Stimulated activated CD8-positive, alpha-beta memory T cell treated with anti-CD3 and anti-CD28 coated beads, Interleukin-4, amount 100 ng/mL, for 48 hours (primary cell): ENCODE measurements around the gene HMHB1.
"Not testable (repeated sequence)": the region's sequence is repeated elsewhere in the genome, so short reads cannot be mapped to it uniquely, and the experiment has no call there.

Experiments used
- DNase-seq: peaks from one replicate; pipeline ENCODE4 v3.0.0-alpha.2; 2020

Gene HMHB1

DNA sequence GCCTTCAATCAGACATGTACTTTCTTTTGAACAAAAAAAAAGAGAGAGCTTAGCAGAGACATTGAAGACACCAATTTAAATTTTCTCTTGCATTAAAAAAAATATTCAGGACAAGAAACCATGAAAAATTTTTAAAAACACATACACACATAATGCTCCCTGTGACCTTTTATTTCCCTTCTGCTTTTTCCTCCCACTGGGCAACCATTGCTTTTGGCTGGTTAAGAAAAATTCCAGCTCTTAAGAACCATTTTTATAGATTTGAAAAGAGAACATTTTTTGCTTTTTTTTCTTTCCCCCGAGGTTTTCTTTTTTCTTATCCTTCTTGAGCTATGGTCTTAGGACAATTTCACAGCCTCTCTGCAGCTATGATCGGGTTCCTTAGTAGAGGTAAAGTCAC is 6.1 kb upstream of the HMHB1 start:
- no peak for DNase-seq

DNA sequence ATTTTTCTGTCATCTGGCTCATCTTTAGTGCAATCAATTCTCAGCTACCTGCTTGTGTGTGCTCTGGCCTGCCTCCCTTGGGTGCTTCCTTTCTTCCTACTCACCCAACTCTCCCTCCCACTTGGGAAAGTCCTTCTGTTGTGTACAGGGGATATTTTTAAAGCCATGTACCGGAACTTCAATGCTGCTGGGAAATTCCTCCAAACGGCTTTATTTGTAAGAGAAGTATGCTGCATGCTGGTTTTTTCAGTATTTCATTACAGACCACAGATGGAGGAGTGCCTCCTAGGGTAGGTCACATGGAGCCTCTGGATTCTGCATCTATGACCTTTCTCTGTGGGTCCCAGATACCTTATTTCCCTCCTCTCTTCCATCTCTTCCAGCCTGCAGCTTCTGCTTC is 5.4 kb upstream of the HMHB1 start:
- DNase-seq = no peak

DNA sequence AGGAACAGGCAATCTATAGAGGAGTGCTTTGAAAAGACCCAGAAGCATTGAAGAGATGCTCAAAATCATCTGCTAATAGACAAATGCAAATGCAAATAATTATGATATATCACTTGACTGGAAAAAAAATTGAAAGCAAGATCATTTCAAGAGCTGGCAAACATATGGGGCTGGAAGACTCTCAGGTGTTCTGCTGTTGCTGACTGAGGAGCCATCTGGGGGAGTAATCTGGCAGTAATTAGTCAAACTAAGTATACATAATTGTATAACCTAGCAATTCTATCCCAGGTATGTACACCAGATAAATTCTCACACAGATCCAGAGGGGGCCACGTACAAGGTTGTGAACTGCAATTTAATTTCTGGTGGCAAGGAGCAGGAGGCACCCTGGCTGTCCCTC is 4.6 kb upstream of the HMHB1 start:
- no peak for DNase-seq

DNA sequence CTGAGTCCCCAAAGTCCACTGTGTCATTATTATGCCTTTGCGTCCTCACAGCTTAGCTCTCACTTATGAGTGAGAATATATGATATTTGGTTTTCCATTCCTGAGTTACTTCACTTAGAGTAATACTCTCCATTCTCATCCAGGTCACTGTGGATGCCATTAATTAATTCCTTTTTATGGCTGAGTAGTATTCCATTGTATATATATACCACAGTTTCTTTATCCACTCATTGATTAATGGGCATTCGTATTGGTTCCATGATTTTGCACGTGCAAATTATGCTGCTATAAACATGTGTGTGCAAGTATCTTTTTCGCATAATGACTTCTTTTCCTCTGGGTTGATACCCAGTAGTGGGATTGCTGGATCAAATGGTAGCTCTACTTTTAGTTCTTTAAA is 4.4 kb downstream of the HMHB1 start:
- DNase-seq = not testable (repeated sequence)

DNA sequence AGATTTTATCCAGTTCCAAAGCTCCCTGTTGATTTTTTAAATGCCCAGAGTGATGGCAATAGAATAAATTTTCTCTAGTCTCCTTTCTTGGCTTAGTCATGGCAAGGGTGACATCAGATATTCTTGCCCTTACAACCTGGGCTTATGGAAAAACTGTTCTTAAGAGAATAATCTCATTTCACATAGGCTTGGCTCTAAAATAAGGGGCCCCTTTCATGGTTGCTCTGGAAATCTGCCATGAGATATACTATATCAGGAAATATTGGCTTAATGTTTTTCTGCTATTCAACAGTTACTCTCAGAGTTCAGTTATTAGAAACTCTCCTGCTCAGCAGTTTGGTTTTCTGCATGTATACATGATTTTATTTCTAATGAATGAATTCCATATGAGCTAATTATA is 7.8 kb downstream of the HMHB1 start:
- no peak for DNase-seq

DNA sequence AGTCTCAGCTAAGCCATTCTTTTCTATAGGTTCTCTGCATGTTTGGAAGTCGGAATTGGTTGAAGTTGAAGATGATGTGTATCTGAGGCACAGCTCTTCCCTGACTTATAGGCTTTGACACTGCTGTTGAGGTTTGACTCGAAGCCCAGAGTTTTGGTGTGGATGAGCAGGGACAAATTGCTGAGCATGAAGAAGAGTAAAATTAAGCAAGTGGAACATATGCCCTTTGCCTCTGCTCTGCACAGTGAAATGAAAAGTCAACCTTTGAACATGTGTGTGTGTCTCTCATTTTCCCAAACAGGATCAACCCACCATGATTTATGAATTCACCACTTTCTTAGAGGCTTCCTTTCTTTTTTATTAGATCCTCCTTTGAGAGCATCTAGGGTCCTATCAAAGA is 8.5 kb downstream of the HMHB1 start:
- DNase-seq = no peak

DNA sequence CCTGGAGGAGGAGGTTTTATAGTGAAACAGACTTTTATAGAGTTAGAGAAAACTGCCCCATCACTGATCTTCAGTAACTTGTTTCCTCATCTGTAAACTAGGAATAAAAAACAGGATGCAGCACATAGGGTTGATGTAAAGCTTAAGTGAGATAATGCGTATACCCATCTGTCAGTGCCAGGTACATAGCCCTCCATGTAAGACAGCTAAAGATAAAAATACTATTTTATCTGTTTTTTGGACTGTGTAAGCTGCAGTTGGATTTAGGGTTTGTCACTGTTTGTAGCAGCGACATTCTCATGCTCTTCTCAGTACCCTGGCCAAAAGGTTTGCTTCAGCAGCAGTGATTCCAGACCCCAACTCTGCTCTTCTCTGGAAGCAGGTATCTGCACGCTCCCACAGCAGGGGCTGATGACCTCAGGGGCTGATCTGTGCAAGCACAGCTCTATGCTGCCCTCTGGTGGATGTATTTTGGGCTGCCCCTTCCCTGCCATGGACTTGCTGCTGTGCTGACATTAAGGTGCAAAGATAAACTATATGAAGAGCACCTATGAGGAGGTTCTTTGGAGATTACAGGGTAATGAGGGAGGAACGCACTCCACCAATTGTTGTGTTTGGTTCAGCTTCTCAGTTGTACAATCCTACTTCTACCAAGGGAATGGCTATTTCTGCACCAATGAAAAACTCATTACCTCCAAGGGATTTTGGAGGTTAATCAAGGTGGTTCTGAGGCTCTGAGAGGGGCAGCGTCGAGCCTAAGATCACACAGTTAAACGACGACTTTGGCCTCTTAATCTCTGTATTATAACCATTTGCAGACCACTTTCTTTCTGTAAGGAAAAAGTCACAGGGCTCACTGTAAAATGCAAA is 13.1 kb downstream of the HMHB1 start:
- DNase-seq = peak; percentile 92

DNA sequence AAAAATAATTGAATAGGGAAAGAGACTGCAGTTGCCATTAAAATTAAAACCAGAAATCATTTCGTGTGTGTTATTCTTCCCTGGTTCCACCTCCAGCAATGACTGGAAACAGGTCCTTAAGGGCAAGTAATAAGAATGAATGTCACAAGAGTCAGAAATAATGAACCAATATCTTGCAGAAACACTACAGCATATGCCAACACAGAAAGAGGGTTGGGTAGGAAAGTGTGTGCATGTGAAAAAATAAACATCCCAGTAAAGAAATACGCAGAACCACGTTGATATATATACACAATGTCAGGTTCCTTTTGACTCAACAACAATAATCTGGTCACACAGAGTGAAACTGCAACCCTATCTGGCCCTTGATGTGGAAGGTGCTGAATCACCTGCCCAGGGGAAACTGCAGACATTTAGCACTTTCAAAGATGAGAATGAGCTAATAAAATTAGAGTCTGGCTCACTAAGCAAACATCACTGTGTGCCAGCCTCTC is 15.0 kb downstream of the HMHB1 start:
- DNase-seq = peak; percentile 39

DNA sequence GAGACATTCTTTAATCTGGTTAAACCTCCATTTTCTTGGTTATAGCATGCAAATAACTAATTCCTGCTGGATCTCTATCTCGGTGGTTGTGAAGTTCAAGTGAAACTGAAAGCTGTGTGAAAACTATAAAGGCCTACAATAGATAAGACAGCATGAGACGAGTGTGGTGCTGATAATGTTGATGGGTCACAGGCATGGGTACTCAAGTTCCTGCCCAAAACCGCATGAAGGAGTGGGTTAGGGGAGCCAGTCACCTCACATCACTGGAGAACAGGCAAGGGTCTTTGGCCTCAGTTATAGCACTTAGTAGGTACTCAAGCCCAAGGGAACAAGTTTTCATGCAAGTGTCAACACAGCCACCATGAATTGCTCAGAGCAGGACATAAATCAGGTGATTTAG is 16.7 kb downstream of the HMHB1 start:
- DNase-seq = peak; percentile 29

DNA sequence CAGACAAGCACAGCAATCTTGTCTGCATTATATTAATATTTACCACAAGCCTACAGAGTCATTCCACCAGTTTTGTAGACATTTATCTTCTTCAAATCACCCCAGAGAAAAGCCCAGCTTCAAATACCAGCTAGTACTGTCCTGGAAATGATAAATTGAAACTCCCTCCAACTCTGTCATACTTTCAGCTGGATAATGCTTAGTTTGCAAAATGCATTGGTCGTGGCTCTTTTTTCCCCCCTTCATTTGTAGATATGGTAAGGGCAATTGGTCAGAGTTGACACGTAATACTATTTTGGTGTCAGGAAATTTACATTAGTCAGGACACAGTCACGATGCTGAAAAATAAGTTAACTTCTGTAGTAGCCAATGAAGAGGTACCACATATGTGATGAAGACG is 21.2 kb downstream of the HMHB1 start:
- DNase-seq = no peak

DNA sequence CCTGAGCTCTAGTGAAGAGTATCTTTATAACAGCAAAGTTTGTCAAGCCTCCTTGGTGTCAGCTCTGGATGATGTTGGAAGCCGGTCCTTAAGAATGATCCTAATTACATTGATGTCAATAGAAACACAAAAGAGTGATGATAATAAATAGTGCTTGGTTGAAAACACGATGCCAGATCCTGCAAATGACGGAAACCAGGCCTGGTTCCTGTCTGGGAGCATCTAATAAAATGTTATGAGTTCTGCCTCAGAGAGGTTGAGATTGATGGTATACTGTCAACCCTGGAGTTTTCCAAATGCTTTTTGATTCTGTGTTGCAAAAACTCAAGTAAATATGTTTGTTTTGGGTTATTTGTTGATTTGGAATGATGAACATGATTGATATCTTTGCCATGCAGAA is 23.3 kb downstream of the HMHB1 start:
- DNase-seq = no peak

DNA sequence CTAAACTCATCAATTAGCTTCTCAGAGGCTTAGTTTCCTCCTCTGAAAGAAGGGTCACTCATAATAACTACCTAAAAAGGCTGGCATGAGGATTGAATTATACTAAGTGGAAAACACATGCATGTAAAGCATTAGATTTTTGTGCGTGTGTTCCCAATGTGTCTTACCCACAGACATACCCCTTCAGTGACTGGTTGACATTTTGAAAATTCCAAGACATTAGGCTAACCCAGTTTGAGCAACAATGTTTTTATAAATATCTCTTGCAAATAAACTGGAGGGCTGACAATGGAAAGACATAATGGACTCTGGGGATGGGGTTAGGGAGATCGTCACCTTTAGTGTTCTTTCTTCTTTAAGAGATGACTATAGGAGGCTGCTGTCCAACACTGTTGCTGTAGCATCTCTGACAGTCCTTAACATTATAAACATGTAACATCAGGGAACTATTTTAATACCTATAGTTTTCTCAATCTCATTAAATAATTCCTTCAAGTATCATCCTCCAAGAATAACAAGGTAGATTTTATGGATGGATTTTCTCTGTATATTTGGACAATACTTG is 24.3 kb downstream of the HMHB1 start:
- no peak for DNase-seq

DNA sequence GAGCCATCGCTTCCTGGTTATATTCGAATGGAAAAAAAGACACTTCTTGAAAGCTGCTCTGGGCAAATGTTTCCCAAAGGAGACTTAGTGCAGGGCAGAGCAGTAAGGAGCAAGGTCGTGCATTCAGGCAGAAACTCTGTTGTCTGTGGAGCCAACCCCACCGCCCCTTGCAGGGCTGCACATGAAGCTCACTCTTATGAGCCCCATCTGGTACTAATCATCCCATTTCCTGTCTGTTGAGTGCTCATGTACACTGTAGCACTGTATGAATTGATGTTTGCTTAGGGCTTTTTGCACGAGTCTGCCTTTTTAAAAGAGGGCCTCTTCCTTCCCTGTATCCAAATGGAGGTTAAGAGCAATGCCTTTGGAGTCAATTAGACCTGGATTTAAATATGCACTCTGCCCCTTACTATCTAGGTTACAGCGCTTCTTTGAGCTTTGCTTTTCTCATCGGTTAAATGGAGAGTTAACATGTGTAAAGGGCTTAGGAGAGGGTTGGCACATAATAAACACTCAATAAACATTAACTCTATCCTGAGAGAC is 25.4 kb downstream of the HMHB1 start:
- no peak for DNase-seq

DNA sequence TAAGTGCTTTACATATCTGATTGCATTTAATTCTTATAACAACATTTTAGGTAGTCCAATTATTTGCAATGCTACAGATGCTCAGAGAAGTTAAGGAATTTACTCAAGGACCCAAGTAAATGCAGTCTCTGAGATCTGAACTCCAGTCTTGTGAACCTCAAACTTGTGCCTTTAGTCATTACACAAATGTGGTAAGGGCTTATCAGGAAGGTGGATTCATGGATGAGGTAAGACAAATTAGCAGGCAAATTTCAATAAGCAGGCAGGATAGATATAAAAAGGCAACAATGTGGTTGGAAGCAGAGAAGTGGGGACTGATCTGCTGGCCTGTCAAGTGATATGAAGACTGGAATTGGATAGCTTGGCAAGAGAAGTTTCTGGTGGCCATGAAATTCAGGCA is 29.5 kb downstream of the HMHB1 start:
- DNase-seq = no peak

DNA sequence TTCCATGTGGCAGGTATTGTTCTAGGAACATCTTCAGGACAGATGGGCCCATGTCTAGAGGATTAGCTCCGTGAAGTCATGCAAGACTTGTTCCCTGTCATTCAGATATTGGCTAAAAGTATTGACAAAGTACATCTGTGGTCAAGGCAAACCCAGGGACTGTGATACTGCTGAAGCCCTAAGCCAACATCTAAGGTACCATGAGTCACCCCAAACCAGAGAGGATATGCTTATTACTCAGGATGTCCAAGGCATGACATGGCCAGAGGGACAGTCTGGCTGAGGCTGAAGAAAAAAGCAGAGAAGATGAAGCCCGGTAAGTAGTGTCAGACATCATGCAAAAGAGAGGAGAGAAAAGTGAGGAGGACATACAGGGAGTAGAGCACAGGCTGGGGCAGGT is 31.0 kb downstream of the HMHB1 start:
- no peak for DNase-seq

DNA sequence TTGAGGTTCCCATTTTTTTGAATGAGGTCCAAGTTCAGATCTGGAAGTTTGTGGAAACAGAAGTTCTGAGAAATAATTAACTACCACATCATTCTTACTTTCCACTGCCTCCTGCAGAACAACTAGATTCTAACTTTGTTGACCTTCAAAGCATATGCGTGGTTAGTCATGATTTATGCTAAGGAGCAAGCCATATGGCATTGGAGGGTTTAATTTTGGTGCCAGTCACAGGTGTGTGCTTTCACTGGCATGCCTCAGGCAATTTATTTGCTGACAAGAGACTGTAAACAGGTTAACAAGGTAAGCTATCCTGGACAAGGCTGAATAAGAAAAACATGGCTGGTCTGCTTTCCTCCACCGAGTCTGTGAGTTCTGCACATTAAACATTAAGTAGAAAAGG is 31.5 kb downstream of the HMHB1 start:
- DNase-seq = no peak

DNA sequence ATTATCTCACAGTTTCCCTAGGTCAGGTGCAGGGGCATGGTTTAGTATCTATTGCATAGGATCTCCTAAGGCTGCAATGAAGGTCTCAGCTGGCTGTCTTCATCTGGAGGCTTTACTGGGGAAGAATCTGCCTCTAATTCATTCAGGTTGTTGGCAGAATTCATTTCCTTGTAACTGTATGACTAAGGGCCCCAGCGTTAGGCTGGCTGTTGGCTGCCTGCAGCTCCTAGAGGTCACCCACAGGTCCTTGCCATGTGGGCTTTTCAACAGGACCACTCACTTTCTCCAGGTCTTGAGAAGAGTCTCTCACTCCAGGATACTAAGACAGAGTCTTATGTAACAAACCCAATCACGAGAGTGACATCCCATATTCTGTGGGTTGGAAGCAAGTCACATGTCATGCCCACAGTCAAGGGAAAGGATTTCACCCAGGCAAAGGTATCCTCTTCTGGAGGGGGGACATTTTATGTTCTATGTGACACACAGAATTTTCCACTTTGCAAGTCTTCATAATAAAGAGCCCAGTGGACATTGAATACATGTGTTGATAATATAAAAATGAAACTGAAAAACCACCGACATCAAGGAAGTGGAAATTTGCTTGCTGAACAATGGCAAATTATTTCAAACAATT is 38.2 kb downstream of the HMHB1 start:
- DNase-seq = no peak

DNA sequence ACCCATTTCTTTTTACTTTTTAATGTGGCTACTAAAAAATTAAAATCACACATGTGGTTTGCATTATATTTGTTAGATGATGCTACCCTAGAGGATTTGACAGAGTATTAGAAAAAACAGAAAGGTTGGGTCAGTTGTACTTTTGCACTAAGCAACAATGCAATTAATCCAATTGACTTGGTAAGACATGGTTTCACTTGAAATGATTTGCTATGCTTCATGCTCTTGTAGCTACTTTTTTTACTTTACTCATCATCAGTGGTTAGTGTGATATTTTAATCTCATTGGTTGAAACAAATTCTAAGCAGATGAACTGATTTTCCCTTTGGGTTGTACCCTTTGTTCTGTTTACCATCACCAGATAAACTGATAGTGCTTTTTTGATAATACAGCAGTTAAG is 39.4 kb downstream of the HMHB1 start:
- DNase-seq = no peak

DNA sequence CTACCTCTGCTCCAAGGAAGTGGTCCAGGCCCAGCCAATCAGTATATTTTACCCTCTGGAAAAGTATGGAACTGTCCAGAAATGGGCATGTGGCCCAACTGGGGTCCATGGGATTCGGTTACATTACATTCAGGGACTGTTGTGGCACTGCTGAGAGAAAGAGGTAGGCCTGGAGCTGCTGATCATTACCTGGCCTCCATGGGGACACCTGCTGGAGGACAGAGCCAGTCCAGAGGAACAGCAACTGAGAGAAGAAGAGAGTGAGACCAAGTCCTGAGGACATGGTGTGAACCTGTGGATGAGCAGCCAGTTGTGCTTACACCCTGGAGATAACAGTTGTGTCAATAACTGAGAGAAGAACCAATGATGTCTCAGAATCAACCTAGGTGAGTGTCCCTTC is 48.2 kb downstream of the HMHB1 start:
- no peak for DNase-seq

DNA sequence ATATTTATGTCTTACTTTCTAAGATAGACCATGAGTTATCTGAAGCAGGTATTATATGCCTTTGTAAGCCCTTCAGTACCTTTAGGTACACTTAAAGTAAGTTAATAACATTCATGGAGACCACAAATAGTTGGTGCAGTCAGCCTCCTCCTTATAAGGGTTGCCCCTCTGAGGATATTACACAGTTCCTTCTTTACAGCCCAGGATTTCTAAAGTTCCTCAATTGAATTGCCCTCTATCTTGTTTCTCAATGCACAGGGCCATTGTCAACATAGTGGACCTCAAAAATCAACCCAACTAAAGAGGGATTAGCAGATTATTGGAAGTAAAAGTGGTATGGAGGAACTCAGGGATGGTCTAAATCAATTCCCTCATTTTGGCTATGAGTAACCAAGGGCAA is 50.3 kb downstream of the HMHB1 start:
- no peak for DNase-seq

DNA sequence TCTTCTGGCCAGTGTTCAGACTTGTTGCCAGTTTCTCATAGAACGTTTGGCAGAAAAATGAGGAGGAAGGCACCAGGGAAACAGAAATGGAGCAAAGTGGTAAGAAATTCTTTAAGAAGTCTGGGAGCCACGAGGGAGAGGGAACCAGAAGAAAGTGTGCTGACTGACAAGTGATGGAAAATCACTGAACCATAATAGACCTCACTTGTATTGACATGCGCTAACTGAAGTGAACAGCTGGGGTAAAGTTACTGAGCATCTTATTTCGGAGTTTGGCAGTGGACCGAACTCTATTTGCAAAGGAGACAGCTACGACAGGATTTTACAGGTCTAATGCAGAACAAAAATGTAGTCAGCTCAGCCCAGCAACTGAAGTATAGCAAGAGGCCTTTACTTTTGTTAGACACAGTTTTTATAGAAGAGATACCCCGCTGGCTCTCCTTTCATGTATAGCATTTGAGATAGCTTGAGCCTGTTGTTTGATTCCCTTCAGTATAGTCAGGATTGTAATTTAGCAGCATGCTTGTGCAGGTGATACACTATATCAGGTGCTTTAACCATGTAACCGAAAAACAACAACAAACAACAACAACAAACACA is 53.6 kb downstream of the HMHB1 start:
- no peak for DNase-seq
